Stimulated activated CD4-positive, alpha-beta T cell treated with anti-CD3 and anti-CD28 coated beads, Interleukin-1b, Interleukin-23, amount 100 ng/mL, for 1 hour (primary cell): ENCODE data around the gene CD47.

Experiments
- DNase-seq, 2 donors: peaks; one replicate each; pipeline ENCODE4 v3.0.0-alpha.2; 2020; ENCODE audit warnings: low read depth in 2 of 2

Gene CD47

GRCh38 chr3:108091498-108092250, 843 bp upstream of the CD47 start:
- peak in 1 of 2 donors; percentile 15 for DNase-seq

DNA sequence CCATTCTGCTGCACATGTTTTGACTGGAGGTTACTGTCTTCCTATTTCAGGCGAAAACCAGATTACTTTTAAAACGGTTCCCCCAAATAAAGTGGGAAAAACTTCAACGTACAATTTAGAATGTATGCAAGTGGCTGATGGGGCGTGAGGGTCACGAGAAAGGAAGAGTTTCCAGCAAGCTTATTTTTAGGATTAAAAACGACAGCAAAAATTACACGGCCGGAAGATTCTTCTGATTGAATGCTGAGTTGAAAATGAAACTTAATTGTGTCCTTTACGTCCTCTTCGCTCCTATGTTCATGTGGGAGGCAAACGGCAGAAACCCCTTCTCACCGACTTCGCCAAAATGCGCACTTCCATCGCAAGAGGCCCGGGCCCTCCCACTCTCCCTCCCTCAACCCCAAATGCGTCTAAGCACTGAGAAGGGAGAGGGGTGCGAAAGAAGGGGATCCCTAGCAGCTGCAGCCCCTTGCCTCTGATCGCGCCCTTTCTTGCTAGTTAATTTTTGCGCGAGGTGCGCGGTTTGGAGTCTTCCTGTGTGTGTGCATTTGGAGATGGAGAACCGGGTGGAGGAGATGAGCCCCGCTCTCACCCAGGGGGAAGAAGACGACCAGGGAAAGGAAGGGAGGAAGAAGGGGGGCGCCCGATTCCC, 656 bp downstream of the CD47 start:
- DNase-seq: peak in 1 of 2 donors; percentile 30

DNA sequence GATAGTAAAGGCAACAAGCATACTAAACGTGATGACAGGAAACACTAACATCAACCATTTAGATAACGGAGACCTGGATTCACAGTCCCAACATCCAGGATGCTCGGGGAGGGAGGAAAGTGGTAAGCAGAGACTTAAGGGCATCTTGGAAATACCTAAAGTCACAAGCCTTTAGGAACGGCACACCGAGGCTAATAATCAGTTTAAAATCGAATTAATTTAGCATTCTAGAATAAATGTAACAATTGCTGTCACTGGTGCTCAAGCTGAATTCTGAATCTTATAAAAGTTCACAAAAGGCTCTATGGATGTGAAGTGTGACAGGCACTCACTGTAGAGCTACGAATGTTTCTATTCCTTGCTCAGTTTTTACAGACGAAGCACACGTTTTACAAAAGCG, 1.3 kb downstream of the CD47 start:
- DNase-seq: no peak

DNA sequence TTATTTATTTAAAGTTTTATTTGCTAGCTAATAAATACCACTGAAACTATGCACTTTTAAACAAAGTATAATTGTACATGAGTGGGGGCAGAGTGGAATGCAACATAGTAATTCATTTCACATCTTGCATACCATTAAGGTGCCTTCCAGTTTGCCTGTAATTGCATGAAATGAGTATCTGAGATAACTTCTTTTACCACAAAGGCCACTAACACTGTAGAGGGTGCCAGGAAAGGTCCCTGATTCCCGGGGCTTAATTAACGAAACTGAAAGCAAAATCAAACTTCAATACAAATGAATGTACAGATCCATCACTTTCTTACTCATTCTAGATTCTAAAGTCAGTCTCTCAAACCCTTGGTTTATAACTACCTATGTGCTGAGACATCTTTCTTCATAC, 2.1 kb downstream of the CD47 start:
- no peak for DNase-seq

DNA sequence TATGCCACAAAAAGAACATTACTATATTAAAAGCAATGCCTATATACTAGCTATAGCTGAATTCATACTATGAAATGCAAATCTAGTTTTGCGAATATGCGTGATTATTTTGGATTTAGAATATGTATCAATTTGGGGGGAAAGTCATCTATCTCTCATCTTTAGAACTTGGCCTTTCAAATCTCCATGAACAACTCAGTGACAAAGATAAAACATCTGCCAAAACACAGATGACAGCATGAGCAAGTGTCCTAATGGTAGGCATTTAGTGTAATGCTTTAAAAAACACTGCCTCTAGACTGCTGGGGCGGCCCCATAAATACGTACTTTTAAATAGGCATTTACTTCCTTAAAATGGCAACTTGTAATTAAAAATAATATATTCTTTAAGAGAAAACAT, 2.7 kb downstream of the CD47 start:
- no peak for DNase-seq

- DNase-seq: no peak
These were observed 4.2 kb downstream of the CD47 start for GRCh38 chr3:108086653-108087052.

DNA sequence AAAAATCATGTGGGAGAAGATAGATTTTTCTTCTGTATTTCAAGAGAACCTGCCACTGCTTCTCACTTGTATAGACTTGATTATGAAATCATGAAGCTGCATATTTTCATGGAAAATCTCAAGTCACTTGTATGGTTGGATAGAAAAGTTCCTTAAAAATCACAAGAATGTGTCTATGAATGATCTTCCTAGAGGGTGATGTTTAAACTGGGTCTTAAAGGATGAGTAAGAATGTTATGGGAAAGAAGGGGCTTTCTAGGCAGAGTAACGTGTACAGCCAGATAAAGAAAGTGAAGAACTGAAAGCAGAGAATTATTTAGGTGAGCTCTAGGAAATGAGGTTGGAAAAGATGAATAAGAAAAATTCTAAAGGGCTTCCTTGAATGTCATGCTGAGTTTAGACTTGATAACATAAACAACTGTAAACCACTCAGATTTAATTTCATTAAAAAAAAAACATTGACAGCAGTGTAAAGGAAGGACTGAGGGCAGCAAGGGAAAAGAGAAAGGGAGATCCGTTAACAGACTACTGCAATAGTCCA, 5.0 kb downstream of the CD47 start:
- DNase-seq: no peak

GRCh38 chr3:108085370-108085769, 5.5 kb downstream of the CD47 start:
- DNase-seq: no peak

DNA sequence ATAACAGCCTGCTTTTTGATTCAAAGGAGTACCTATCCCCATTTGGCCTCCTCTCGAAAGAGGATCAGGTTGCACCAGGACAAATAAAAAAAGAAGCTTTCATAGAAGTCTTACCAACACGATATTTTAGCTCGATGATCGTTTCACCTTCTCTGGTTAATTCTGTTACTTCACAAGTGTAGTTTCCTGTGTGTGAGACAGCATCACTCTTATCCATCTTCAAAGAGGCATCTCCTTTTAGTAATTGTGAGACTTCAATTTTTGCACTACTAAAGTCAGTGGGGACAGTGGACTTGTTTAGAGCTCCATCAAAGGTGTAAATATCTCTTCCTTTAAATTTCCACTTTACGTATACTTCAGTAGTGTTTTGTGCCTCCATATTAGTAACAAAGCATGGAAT, 11.0 kb downstream of the CD47 start:
- no peak for DNase-seq

DNA sequence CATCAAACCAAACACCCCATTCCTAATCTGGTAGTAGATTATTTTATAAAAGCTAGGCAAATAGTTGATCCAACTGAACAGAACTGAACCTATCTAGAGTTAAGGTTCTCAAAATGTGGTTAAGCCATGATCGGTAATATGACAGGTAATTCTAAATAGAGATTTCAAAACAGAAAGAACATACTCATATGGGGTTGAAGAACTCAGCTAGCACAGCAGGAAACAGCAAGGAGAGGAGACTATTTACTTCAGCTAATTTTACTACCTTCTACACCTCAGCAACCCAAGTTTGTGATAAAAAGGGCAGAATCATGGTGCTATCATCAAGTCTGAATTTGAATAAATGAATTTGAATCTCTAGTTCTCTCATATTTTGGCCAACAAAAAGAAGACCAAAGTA, 11.8 kb downstream of the CD47 start:
- no peak for DNase-seq

DNA sequence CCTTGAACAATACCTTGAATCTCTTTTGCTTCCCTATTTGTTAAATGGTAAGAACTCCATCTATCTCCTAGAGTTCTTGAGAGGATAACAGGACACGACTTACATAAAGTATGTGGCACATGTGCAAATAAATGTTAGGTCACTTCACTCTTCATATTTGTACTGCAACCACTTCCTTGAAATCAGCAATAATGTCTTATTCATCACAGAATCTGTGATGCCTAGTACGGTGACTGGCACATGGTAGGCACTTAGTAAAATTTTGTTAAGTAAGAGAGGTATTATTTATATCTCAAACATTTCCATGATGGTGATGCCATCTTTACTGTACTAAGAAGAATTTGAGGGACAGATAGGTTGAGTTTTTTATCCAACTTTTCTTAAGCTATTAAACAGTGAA, 14.3 kb downstream of the CD47 start:
- DNase-seq: no peak

DNA sequence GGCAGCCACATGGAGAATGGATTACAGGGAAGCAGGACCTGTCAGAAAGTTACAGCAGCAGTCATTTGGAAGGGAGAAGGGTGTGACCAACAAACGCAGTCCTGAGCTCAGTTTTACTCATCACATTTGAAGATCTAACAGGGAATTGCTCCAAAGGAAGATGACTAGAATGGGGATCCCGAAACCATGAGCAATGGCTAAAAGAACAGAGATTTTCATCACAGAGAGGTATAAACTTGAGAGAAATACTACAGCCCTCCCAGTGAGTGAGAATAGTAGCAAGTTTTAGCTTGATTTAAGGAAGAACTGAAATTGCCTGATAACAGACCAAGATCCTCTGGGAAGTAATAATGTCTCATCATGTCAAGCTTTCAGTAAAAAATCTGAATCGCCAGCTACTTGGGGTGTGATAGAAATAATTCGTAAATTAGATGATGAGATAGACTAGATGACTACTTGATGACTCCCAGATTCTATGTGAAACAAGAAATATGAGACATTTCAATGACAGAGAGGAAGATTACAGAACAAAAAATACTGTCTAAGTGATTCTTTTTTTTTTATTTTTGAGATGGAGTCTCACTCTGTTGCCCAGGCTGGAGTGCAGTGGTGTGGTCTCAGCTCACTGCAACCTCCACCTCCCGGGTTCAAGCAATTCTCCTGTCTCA, 16.9 kb downstream of the CD47 start:
- no peak for DNase-seq

DNA sequence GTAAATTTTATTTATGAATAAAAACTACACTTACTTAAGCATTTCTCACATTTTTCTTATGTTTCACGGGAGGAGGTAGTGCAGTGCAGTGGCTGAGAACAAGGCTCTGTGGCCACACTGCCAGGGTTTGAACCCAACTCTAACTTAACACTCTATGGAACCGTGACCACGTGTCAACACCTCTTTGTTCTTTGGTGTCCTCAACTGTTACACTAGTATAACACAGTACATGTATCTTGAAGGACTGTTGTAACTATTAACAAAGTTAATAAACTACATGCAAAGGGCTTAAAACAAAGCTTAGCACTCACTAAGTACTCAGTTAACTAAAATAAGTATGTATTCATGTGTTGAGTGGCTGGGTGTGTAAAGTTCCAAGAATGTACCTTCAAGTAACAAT, 19.5 kb downstream of the CD47 start:
- DNase-seq: no peak

- DNase-seq: no peak
These were observed 20.5 kb downstream of the CD47 start for GRCh38 chr3:108070356-108070755.

DNA sequence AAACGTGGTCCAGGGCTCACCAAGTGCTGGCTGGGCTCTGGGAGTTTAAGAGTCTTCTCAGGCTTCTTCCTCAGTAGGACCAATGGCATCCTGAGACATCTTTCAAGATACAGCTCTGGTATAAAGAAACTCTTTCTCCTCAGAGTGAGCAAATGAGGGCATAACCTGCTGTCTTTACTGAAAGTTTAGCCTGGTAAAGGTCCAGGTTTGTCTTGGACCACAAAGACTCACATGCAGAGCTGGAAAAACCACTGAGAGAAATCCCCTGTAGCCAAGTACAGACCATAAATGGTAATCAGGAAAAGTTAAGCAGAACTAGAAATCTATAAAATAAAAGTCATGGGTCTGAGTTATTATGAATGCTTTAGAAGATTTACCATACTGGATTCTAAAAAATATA, 23.1 kb downstream of the CD47 start:
- DNase-seq: no peak

- DNase-seq: no peak
These were observed 25.7 kb downstream of the CD47 start for GRCh38 chr3:108065096-108065495.

GRCh38 chr3:108064293-108064887, 26.4 kb downstream of the CD47 start:
- no peak for DNase-seq

GRCh38 chr3:108062051-108062450, 28.8 kb downstream of the CD47 start:
- DNase-seq: no peak

GRCh38 chr3:108060331-108060730, 30.5 kb downstream of the CD47 start:
- no peak for DNase-seq

DNA sequence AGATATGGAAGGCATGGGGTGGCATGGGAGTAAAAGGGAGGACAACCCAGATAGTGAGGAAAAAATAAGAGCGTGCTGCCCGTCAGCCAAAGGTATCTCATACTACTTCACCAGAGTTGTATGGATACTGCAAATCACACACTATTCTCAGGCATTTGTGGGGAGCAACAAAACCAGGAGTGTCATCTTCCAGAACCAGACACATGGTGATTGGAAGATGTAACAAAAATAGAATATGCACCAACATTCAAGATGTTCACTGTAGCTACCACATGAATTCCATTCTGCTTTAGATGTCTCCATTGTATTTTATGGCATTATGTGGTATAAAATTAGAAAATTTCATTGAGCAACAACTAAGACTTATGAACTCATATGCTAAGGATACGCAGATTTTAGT, 34.9 kb downstream of the CD47 start:
- DNase-seq: no peak

- no peak for DNase-seq
These were observed 35.9 kb downstream of the CD47 start for GRCh38 chr3:108054935-108055334.

DNA sequence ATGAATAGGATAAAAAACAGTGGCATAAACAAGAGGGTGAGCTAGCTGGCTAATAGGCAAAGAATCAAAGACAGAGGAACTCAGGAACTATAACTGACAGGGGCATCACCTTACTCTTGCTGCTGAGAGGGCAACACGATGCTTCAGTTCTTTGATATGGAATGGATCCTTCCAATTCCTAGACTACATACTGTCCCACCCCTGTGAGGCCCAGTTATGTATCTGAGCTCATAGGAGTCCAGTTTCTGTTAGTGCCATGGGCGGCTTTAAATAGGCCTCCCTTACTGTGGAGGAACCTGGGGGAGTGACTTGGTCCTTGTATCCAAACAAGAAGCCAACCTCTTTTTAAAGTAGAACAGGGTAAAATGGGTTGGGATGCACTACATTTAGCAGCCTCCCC, 37.3 kb downstream of the CD47 start:
- no peak for DNase-seq
